Measurements from ENCODE around the gene FRMD5.

GRCh38 chr15:44035781-44036699, 159.0 kb downstream of the FRMD5 start:
- TF ChIP-seq POLR2AphosphoS5 (IDR thresholded peaks at IDR 0.05) (no peak), CTCF (IDR thresholded peaks at IDR 0.05; ENCODE audit: poor library complexity, severe bottlenecking) (no peak), EZH2 (IDR thresholded peaks at IDR 0.05; ENCODE audit: borderline replicate concordance, insufficient read depth, low read length, poor library complexity, severe bottlenecking) (no peak), SMC3 (conservative IDR thresholded peaks at IDR 0.05; ENCODE audit: poor library complexity) (no peak), EP300 (conservative IDR thresholded peaks at IDR 0.05; ENCODE audit: poor library complexity, severe bottlenecking) (no peak), RAD21 (conservative IDR thresholded peaks at IDR 0.05) (no peak), TAF1 (IDR thresholded peaks at IDR 0.05; ENCODE audit: low read depth) (no peak)

Measured in neural cell (in vitro differentiated cells).